Brain microvascular endothelial cell (primary cell): ENCODE results near the gene CDH13.

Experiments used
- DNase-seq: peaks from one replicate; pipeline ENCODE4 v3.0.0-alpha.2; 2020
- H3K27ac ChIP-seq: fragments of 250-450 bp; sonication (Bioruptor Pico); 2 replicates; pipeline ENCODE4 v1.5.1; 2020; ENCODE audit warnings: mild to moderate bottlenecking, moderate library complexity
- H3K27me3 ChIP-seq: fragments of 250-450 bp; sonication (Bioruptor Pico); replicated peaks from 2 replicates; pipeline ENCODE4 v1.5.1; 2020; ENCODE audit warnings: mild to moderate bottlenecking
- H3K36me3 ChIP-seq: fragments of 250-450 bp; sonication (Bioruptor Pico); replicated peaks from 2 replicates; pipeline ENCODE4 v1.5.1; 2020; ENCODE audit warnings: mild to moderate bottlenecking
- H3K4me3 ChIP-seq: 2 replicates; pipeline ENCODE4 v1.5.1; 2011; ENCODE audit warnings: low read depth, mild to moderate bottlenecking, control low read depth, low read length, moderate library complexity
- in situ Hi-C: cut with HindIII; loops from 2 replicates; pipeline ENCODE4 v1.10.0; 2017; ENCODE audit warnings: low sequenced_read_pairs, low pct_ligation_motif_present
- TF ChIP-seq, protein P1 (sequence below): IDR thresholded peaks from 2 replicates; pipeline ENCODE4 v1.5.1; 2011; ENCODE audit warnings: low read depth, mild to moderate bottlenecking, moderate library complexity, low read length, control low read depth, inconsistent platforms; ENCODE audit errors: missing control alignments

CDH13 gene

DNA sequence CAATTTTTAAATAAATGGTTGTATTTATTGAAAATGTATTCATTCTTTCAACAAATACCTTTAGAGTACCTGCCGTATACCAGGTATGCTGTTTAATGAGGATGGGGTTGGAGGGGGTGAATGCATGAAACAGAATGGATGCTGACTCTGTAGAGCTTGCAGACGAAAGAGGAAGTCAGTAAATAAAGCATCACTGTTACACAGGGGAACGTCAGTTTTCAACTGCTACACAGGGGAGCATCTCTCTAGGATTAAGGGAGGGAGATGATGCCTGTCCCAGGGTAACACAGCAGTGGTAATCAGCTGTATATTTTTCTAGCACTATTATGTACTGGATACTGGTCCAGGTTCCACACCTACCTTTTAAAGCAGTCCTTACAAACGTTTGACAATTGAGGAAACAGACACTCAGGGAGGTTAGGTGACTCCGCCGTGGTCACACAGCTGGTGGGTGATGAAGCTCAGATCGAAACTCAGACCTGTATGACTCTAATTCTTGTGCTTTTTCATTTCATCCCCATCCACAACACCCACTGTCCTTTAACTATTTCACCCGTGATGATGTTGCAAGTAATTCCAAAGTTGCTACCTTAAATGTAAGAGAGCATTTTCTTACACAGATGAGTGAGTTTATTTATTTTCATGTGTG, 728.9 kb downstream of the CDH13 start:
- in situ Hi-C loops: no loop called here
- no peaks in the 10 kb centered on the region for H3K27me3 ChIP-seq
- TF ChIP-seq, protein P1, sequence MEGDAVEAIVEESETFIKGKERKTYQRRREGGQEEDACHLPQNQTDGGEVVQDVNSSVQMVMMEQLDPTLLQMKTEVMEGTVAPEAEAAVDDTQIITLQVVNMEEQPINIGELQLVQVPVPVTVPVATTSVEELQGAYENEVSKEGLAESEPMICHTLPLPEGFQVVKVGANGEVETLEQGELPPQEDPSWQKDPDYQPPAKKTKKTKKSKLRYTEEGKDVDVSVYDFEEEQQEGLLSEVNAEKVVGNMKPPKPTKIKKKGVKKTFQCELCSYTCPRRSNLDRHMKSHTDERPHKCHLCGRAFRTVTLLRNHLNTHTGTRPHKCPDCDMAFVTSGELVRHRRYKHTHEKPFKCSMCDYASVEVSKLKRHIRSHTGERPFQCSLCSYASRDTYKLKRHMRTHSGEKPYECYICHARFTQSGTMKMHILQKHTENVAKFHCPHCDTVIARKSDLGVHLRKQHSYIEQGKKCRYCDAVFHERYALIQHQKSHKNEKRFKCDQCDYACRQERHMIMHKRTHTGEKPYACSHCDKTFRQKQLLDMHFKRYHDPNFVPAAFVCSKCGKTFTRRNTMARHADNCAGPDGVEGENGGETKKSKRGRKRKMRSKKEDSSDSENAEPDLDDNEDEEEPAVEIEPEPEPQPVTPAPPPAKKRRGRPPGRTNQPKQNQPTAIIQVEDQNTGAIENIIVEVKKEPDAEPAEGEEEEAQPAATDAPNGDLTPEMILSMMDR: no peak
- H3K27ac ChIP-seq: no peak overlapping the region
- DNase-seq: no peak
- no peaks in the 10 kb centered on the region for H3K36me3 ChIP-seq
- no peak overlapping the region for H3K4me3 ChIP-seq

DNA sequence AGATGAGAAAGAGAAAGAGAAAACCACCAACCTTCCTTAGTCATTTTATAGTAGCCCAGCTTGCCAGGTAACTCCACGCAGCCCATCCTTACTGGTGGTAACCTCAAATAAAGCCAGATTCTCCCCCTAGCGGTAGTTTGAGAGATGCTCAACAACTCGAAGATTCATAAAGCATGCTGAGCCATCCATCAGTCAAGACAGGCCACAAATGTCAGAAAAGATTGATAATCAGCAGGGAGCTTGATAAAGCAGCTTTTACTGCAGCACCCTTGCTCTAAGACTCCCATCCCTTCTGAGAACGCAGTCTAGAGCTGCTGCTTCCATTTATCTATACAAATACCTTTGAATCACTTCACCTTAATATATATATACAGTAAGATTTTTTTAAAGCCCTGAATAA, 729.5 kb downstream of the CDH13 start:
- Histone ChIP-seq H3K4me3 (no peak overlapping the region), H3K27me3 (no peaks in the 10 kb centered on the region), H3K36me3 (no peaks in the 10 kb centered on the region), H3K27ac (no peak overlapping the region)
- TF ChIP-seq, protein P1: peak; percentile 82
- in situ Hi-C loops: no loop called here
- DNase-seq: peak; percentile 60

DNA sequence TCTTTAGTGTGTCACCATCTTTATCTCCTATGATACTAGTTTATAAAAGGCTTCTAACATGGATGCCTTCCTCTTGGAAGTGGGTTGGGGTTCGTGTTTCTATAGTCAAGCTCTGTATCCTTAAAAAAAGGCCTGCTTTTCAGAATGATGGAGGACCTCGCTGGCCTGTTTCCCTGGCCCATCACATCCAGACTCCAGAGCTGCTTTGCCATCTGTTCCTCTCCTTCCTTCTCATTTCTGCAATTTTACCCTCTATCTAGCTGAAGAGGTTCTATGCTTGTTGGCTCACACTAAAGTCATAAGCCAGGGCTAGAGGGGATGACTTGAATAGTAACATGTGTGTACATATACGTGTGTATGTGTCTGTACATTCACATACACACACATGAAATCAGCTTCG, 730.2 kb downstream of the CDH13 start:
- TF ChIP-seq, protein P1: no peak
- Histone ChIP-seq H3K36me3 (no peaks in the 10 kb centered on the region), H3K27me3 (no peaks in the 10 kb centered on the region), H3K27ac (no peak overlapping the region), H3K4me3 (no peak overlapping the region)
- in situ Hi-C loops: no loop called here
- DNase-seq: no peak

DNA sequence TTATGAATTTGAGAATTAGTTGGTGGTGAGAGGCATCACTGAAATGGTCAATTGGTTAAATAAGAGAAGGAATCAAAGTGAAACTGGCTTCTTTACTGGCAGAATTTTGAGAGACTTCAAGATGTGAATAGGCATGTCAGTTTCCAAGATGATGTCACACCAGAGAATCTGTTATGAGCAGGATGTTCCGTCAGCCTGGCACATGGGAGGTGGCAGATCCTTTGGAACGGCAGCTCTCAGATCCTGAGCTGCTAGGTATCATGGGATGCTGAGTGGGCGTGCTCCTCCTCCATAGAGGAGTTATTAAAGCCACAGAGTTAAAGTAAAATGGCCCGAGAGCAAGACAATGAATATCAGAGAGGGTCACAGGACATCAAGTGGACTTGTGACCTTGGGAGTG, 736.8 kb downstream of the CDH13 start:
- Histone ChIP-seq H3K27me3 (no peaks in the 10 kb centered on the region), H3K4me3 (no peak overlapping the region), H3K36me3 (no peaks in the 10 kb centered on the region), H3K27ac (no peak overlapping the region)
- in situ Hi-C loops: no loop called here
- TF ChIP-seq, protein P1: no peak
- DNase-seq: no peak

DNA sequence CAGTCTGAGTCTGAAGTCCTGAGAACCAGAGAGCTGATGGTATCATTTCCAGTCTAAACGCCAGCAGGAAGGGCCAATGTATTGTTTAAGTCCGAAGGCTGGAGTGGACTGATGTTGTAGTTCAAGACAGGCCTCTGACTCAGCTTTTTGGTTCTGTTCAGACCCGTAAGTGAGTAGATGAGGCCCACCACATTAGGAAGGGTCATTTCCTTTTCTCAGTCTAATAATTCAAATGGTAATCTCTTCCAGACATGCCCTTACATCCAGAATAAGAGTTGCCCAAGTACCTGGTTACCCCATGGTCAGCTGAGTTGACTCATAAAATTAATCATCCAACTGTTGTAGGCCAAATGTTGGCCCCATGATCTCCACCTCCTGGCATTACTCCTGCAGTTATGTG, 738.4 kb downstream of the CDH13 start:
- TF ChIP-seq, protein P1: no peak
- in situ Hi-C loops: no loop called here
- DNase-seq: no peak
- no peak overlapping the region for H3K4me3 ChIP-seq
- no peaks in the 10 kb centered on the region for H3K27me3 ChIP-seq
- H3K27ac ChIP-seq: no peak overlapping the region
- no peaks in the 10 kb centered on the region for H3K36me3 ChIP-seq

DNA sequence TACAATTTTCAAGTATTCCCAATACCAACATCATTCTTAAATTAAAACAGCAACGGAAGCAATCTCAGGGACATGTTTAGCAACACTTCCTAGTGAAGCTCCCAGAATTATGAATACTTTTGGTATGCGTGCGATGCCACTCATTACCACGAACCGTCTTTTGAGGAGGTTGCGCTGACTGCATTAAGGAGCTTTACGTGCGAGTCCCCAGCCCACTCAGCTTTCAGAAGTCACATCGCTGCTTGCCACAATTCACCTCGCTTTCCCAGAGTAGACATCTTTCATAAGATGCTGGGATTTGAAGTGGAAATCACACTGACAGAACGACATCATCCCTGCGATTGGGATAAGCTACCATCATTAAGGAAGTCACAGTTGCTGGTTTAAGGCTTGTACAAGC, 739.5 kb downstream of the CDH13 start:
- in situ Hi-C loops: no loop called here

More for the DNA sequence above, 739.5 kb downstream of the CDH13 start:
- TF ChIP-seq, protein P1: no peak
- no peaks in the 10 kb centered on the region for H3K27me3 ChIP-seq
- no peak for DNase-seq
- no peak overlapping the region for H3K27ac ChIP-seq
- no peaks in the 10 kb centered on the region for H3K36me3 ChIP-seq
- H3K4me3 ChIP-seq: no peak overlapping the region
